ENCODE results near the gene UGT2B7.

DNA sequence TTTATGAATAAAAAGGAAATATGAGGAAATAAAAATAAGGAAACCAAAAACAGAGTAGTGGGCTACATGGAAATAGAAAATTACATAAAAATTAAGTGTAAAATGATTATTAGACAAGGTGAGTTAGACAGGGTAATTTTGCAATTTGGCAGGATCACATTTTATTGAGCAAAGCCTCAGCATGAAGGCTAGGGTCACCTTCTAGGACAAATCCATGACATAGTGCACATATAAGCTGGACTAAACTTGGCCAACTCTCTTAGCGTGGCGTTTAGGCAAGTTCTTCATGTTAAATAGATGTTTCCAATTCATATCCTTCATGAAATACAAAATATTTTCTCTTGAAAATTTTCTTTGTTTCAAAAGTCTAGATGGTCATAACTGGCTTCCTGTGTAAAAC lies 25.7 kb upstream of the UGT2B7 start:
- TF ChIP-seq, protein P1, sequence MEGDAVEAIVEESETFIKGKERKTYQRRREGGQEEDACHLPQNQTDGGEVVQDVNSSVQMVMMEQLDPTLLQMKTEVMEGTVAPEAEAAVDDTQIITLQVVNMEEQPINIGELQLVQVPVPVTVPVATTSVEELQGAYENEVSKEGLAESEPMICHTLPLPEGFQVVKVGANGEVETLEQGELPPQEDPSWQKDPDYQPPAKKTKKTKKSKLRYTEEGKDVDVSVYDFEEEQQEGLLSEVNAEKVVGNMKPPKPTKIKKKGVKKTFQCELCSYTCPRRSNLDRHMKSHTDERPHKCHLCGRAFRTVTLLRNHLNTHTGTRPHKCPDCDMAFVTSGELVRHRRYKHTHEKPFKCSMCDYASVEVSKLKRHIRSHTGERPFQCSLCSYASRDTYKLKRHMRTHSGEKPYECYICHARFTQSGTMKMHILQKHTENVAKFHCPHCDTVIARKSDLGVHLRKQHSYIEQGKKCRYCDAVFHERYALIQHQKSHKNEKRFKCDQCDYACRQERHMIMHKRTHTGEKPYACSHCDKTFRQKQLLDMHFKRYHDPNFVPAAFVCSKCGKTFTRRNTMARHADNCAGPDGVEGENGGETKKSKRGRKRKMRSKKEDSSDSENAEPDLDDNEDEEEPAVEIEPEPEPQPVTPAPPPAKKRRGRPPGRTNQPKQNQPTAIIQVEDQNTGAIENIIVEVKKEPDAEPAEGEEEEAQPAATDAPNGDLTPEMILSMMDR (IDR thresholded peaks at IDR 0.05): no peak
- TF ChIP-seq POLR2A (IDR thresholded peaks at IDR 0.05): no peak
